Neural cell (in vitro differentiated cells): ENCODE results near the gene RPS3.

Experiments used
- CTCF ChIP-seq: fragments of 450-650 bp; IDR thresholded peaks from 2 replicates; pipeline ENCODE4 v1.5.1; 2014; ENCODE audit warnings: antibody characterized with exemption, mild to moderate bottlenecking, moderate library complexity; ENCODE audit not compliant: poor library complexity, severe bottlenecking
- EP300 ChIP-seq: fragments of 450-650 bp; conservative IDR thresholded peaks from 2 replicates; pipeline ENCODE4 v1.6.1; 2014; ENCODE audit warnings: antibody characterized with exemption, mild to moderate bottlenecking, moderate library complexity; ENCODE audit not compliant: poor library complexity, severe bottlenecking
- EZH2 ChIP-seq: fragments of 200-600, 300-800 bp; shearing (Covaris generic), sonication (generic); IDR thresholded peaks from 2 replicates; pipeline ENCODE4 v1.6.1; 2014; ENCODE audit warnings: antibody characterized with exemption, low read length, borderline replicate concordance, mild to moderate bottlenecking; ENCODE audit not compliant: insufficient read depth, poor library complexity, severe bottlenecking
- POLR2AphosphoS5 ChIP-seq: IDR thresholded peaks from 2 replicates; pipeline ENCODE4 v1.6.1; 2012
- SMC3 ChIP-seq: fragments of 450-650 bp; conservative IDR thresholded peaks from 2 replicates; pipeline ENCODE4 v1.6.1; 2014; ENCODE audit warnings: antibody characterized with exemption, mild to moderate bottlenecking, moderate library complexity; ENCODE audit not compliant: poor library complexity
- TAF1 ChIP-seq: IDR thresholded peaks from 2 replicates; pipeline ENCODE4 v1.6.1; 2012; ENCODE audit warnings: low read depth
- TF ChIP-seq, protein P1 (sequence below): IDR thresholded peaks from 2 replicates; pipeline ENCODE4 v1.6.1; 2012; ENCODE audit warnings: borderline replicate concordance

GRCh38 chr11:75369560-75370255, 29.6 kb upstream of the RPS3 start:
- no peak for TF ChIP-seq CTCF
- no peak for TF ChIP-seq EZH2
- no peak for TF ChIP-seq POLR2AphosphoS5
- no peak for TF ChIP-seq TAF1
- no peak for TF ChIP-seq EP300
- TF ChIP-seq, protein P1, sequence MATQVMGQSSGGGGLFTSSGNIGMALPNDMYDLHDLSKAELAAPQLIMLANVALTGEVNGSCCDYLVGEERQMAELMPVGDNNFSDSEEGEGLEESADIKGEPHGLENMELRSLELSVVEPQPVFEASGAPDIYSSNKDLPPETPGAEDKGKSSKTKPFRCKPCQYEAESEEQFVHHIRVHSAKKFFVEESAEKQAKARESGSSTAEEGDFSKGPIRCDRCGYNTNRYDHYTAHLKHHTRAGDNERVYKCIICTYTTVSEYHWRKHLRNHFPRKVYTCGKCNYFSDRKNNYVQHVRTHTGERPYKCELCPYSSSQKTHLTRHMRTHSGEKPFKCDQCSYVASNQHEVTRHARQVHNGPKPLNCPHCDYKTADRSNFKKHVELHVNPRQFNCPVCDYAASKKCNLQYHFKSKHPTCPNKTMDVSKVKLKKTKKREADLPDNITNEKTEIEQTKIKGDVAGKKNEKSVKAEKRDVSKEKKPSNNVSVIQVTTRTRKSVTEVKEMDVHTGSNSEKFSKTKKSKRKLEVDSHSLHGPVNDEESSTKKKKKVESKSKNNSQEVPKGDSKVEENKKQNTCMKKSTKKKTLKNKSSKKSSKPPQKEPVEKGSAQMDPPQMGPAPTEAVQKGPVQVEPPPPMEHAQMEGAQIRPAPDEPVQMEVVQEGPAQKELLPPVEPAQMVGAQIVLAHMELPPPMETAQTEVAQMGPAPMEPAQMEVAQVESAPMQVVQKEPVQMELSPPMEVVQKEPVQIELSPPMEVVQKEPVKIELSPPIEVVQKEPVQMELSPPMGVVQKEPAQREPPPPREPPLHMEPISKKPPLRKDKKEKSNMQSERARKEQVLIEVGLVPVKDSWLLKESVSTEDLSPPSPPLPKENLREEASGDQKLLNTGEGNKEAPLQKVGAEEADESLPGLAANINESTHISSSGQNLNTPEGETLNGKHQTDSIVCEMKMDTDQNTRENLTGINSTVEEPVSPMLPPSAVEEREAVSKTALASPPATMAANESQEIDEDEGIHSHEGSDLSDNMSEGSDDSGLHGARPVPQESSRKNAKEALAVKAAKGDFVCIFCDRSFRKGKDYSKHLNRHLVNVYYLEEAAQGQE: no peak
- no peak for TF ChIP-seq SMC3
